GM12878 (cell line): ENCODE data around the gene ZNF511. TPM values are rescaled to one million over a fixed set of nuclear protein-coding genes. Genes with fewer than 3 reads are reported as not detected.
A peak's percentile ranks its signal among the peaks of the same experiment; 100 is the strongest.

Experiments used
- ASH2L ChIP-seq: fragments of 300-600, 200-600 bp; sonication (generic); IDR thresholded peaks from 2 replicates; pipeline ENCODE4 v1.6.1; 2017; ENCODE audit warnings: low read depth, mild to moderate bottlenecking, borderline replicate concordance
- EED ChIP-seq: sonication (generic); IDR thresholded peaks from 2 replicates; pipeline ENCODE4 v1.6.1; 2016; ENCODE audit warnings: antibody characterized with exemption, low read depth
- HCFC1 ChIP-seq: fragments of 150-350 bp; IDR thresholded peaks from 2 replicates; pipeline ENCODE4 v1.6.1; 2014; ENCODE audit warnings: low read length
- MYC ChIP-seq: IDR thresholded peaks from 2 replicates; pipeline ENCODE4 v1.6.1; 2011; ENCODE audit warnings: mild to moderate bottlenecking, low read length, moderate library complexity, inconsistent platforms; ENCODE audit not compliant: insufficient read depth, insufficient replicate concordance, insufficient read length, severe bottlenecking
- NR2C2 ChIP-seq: IDR thresholded peaks from 2 replicates; pipeline ENCODE4 v1.6.1; 2011; ENCODE audit warnings: borderline replicate concordance, low read depth; ENCODE audit not compliant: control insufficient read depth, insufficient read length
- POLR2AphosphoS5 ChIP-seq: IDR thresholded peaks from 2 replicates; pipeline ENCODE4 v1.6.1; 2011; ENCODE audit warnings: mild to moderate bottlenecking, low read length, inconsistent platforms
- RAD21 ChIP-seq: IDR thresholded peaks from 2 replicates; pipeline ENCODE4 v1.6.1; 2011; ENCODE audit warnings: mild to moderate bottlenecking, low read depth, low read length, moderate library complexity; ENCODE audit not compliant: insufficient read depth
- SIN3A ChIP-seq: IDR thresholded peaks from 2 replicates; pipeline ENCODE4 v1.6.1; 2012; ENCODE audit warnings: low read depth, low read length, improper control_type of control experiment
- SMAD5 ChIP-seq: IDR thresholded peaks from 2 replicates; pipeline ENCODE4 v1.6.1; 2016; ENCODE audit warnings: antibody characterized with exemption, low read depth
- SPI1 ChIP-seq: IDR thresholded peaks from 2 replicates; pipeline ENCODE4 v1.6.1; 2011; ENCODE audit warnings: low read depth, mild to moderate bottlenecking, low read length, moderate library complexity, borderline replicate concordance; ENCODE audit not compliant: insufficient read depth
- YBX1 ChIP-seq: fragments of 450-650 bp; IDR thresholded peaks from 2 replicates; pipeline ENCODE4 v1.6.1; 2016; ENCODE audit warnings: antibody characterized with exemption
- ZNF384 ChIP-seq: IDR thresholded peaks from 2 replicates; pipeline ENCODE4 v1.6.1; 2012; ENCODE audit warnings: low read depth, mild to moderate bottlenecking, low read length, improper control_type of control experiment, borderline replicate concordance
- polyA plus RNA-seq, 11 experiments: library from polyadenylated mRNA; depleted of rRNA in 4 of 11; unstranded in 6 of 11; stranded (reverse) in 5 of 11; fragments of >200 nt; fragmentation: Nextera tagmentation in 4 of 11; fragmentation: Illumina TruSeq in 1 of 11; extraction: Ambion mirVana in 4 of 11; extraction: Trizol in 1 of 11; gene quantifications; 1 replicate in 1 of 11; 2 replicates in 10 of 11; pipeline versions ENCODE4 v1.2.1 to v1.2.3, GENCODE V29; 2011 to 2016; ENCODE audit warnings: inconsistent platforms in 2 of 11, missing spikeins in 2 of 11, low read depth in 1 of 11
- total RNA-seq, 4 experiments: library from RNA; depleted of rRNA in 3 of 4; stranded (reverse); fragments of >200 nt in 3 of 4; fragmentation: Illumina TruSeq in 1 of 4; extraction: Trizol in 1 of 4; gene quantifications; 2 replicates each; pipeline versions ENCODE4 v1.2.1 to v1.2.3, GENCODE V29; 2013 to 2021
- TF ChIP-seq, protein P1 (sequence below): IDR thresholded peaks from 2 replicates; pipeline ENCODE4 v1.6.1; 2012; ENCODE audit warnings: low read depth, low read length, improper control_type of control experiment
- TF ChIP-seq, protein P2 (sequence below): fragments of 450-650 bp; IDR thresholded peaks from 2 replicates; pipeline ENCODE4 v1.6.1; 2016; ENCODE audit warnings: mild to moderate bottlenecking
- TF ChIP-seq, protein P3 (sequence below): fragments of 150-350 bp; IDR thresholded peaks from 2 replicates; pipeline ENCODE4 v1.6.1; 2014; ENCODE audit warnings: mild to moderate bottlenecking, low read depth, low read length
- TF ChIP-seq, protein P4 (sequence below): fragments of 450-650 bp; formaldehyde crosslinking; IDR thresholded peaks from 2 replicates; pipeline ENCODE4 v1.5.0; 2022; ENCODE audit warnings: mild to moderate bottlenecking, missing genetic modification characterization
- TF ChIP-seq, protein P5 (sequence below): IDR thresholded peaks from 2 replicates; pipeline ENCODE4 v1.6.1; 2011; ENCODE audit warnings: low read depth, mild to moderate bottlenecking, low read length, moderate library complexity, borderline replicate concordance; ENCODE audit errors: extremely low read depth
- TF ChIP-seq, protein P6 (sequence below): fragments of 450-650 bp; IDR thresholded peaks from 2 replicates; pipeline ENCODE4 v1.6.1; 2017; ENCODE audit warnings: low read depth, mild to moderate bottlenecking, moderate library complexity

ZNF511 gene
- total and polyA plus RNA-seq, 10 of the 15 experiments (the other 5 are each of a cell fraction or from before 2014, with no cell fraction given): 0.58 to 110 (median 32.0) TPM

DNA sequence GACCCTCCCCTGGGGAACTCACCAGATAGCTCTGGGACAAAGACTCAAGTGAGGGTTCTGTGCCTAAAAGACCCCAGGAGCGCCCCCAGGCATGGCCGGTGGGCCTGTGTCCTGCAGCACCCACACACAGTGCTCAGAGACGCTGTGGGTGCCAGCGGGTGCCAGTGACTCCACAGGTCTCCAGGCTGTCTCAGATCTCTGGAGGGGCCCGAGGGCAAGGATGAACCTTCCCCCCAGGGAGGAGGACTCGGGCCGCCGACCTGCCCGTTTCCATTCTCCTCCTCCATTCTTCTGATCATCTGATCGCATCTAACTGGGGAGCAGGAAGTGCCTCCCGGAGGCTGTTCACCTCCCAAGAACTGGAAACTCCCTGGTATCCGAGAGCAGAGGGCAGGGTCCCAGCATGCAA, 33.0 kb upstream of the ZNF511 start (continued):
- TF ChIP-seq, protein P1, sequence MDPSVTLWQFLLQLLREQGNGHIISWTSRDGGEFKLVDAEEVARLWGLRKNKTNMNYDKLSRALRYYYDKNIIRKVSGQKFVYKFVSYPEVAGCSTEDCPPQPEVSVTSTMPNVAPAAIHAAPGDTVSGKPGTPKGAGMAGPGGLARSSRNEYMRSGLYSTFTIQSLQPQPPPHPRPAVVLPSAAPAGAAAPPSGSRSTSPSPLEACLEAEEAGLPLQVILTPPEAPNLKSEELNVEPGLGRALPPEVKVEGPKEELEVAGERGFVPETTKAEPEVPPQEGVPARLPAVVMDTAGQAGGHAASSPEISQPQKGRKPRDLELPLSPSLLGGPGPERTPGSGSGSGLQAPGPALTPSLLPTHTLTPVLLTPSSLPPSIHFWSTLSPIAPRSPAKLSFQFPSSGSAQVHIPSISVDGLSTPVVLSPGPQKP: no peak
- TF ChIP-seq ZNF384 (no peak), MYC (no peak), SIN3A (0 out of 2 replicates have a peak, but pooled peaks have one; percentile 29), ASH2L (no peak), NR2C2 (no peak), EED (no peak), YBX1 (no peak), POLR2AphosphoS5 (peak; percentile 67), HCFC1 (no peak), SPI1 (peak; percentile 13; the same call in 1 of the 2 replicates), SMAD5 (peak; percentile 12; the same call in 1 of the 2 replicates), RAD21 (peak; percentile 19; the same call in 1 of the 2 replicates)
- TF ChIP-seq, protein P2, sequence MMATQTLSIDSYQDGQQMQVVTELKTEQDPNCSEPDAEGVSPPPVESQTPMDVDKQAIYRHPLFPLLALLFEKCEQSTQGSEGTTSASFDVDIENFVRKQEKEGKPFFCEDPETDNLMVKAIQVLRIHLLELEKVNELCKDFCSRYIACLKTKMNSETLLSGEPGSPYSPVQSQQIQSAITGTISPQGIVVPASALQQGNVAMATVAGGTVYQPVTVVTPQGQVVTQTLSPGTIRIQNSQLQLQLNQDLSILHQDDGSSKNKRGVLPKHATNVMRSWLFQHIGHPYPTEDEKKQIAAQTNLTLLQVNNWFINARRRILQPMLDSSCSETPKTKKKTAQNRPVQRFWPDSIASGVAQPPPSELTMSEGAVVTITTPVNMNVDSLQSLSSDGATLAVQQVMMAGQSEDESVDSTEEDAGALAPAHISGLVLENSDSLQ: no peak
- TF ChIP-seq, protein P3, sequence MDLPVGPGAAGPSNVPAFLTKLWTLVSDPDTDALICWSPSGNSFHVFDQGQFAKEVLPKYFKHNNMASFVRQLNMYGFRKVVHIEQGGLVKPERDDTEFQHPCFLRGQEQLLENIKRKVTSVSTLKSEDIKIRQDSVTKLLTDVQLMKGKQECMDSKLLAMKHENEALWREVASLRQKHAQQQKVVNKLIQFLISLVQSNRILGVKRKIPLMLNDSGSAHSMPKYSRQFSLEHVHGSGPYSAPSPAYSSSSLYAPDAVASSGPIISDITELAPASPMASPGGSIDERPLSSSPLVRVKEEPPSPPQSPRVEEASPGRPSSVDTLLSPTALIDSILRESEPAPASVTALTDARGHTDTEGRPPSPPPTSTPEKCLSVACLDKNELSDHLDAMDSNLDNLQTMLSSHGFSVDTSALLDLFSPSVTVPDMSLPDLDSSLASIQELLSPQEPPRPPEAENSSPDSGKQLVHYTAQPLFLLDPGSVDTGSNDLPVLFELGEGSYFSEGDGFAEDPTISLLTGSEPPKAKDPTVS: 0 out of 2 replicates have a peak, but pooled peaks have one; percentile 16
- TF ChIP-seq, protein P4, sequence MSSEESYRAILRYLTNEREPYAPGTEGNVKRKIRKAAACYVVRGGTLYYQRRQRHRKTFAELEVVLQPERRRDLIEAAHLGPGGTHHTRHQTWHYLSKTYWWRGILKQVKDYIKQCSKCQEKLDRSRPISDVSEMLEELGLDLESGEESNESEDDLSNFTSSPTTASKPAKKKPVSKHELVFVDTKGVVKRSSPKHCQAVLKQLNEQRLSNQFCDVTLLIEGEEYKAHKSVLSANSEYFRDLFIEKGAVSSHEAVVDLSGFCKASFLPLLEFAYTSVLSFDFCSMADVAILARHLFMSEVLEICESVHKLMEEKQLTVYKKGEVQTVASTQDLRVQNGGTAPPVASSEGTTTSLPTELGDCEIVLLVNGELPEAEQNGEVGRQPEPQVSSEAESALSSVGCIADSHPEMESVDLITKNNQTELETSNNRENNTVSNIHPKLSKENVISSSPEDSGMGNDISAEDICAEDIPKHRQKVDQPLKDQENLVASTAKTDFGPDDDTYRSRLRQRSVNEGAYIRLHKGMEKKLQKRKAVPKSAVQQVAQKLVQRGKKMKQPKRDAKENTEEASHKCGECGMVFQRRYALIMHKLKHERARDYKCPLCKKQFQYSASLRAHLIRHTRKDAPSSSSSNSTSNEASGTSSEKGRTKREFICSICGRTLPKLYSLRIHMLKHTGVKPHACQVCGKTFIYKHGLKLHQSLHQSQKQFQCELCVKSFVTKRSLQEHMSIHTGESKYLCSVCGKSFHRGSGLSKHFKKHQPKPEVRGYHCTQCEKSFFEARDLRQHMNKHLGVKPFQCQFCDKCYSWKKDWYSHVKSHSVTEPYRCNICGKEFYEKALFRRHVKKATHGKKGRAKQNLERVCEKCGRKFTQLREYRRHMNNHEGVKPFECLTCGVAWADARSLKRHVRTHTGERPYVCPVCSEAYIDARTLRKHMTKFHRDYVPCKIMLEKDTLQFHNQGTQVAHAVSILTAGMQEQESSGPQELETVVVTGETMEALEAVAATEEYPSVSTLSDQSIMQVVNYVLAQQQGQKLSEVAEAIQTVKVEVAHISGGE (CRISPR knock-in tag): no peak
- TF ChIP-seq, protein P5, sequence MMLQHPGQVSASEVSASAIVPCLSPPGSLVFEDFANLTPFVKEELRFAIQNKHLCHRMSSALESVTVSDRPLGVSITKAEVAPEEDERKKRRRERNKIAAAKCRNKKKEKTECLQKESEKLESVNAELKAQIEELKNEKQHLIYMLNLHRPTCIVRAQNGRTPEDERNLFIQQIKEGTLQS: no peak
- TF ChIP-seq, protein P6, sequence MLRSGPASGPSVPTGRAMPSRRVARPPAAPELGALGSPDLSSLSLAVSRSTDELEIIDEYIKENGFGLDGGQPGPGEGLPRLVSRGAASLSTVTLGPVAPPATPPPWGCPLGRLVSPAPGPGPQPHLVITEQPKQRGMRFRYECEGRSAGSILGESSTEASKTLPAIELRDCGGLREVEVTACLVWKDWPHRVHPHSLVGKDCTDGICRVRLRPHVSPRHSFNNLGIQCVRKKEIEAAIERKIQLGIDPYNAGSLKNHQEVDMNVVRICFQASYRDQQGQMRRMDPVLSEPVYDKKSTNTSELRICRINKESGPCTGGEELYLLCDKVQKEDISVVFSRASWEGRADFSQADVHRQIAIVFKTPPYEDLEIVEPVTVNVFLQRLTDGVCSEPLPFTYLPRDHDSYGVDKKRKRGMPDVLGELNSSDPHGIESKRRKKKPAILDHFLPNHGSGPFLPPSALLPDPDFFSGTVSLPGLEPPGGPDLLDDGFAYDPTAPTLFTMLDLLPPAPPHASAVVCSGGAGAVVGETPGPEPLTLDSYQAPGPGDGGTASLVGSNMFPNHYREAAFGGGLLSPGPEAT: peak; percentile 46
